Measurements from ENCODE around the gene ZBTB7C. TPM values are rescaled to one million over a fixed set of nuclear protein-coding genes. Genes with fewer than 3 reads are reported as not detected.

ZBTB7C gene
- total and polyA plus RNA-seq, 2 of the 4 experiments (the other 2 are of a cell fraction) = not detected

GRCh38 chr18:48338915-48339314 lies 70.3 kb downstream of the ZBTB7C start:
- no peak overlapping the region for H2BK15ac ChIP-seq (ENCODE audit: low read depth, low read length)
- no peak overlapping the region for H2BK5ac ChIP-seq (ENCODE audit: low read depth, low read length, poor library complexity, severe bottlenecking)
- BruUV-seq (replicated peaks) = no TSS peak
- H3K36me3 ChIP-seq (ENCODE audit: control insufficient read depth, insufficient read depth, low read length) = no peaks in the 10 kb centered on the region
- H3K4me2 ChIP-seq (ENCODE audit: low read depth, low read length) = no peak overlapping the region
- H3K4ac ChIP-seq (ENCODE audit: low read depth, low read length) = no peak overlapping the region
- no peak overlapping the region for H4K5ac ChIP-seq (ENCODE audit: low read depth, low read length)
- no peaks in the 10 kb centered on the region for H3K9me3 ChIP-seq (ENCODE audit: control insufficient read depth, insufficient read depth, low read length)
- H3K27me3 ChIP-seq (ENCODE audit: control insufficient read depth, insufficient read depth, low read length) = peaks cover 44% of the 10 kb centered on the region
- no peak for ATAC-seq (ENCODE audit: low read depth)
- no peak overlapping the region for H2AFZ ChIP-seq (replicated peaks; ENCODE audit: low read length, poor library complexity)
- no peak overlapping the region for H3K18ac ChIP-seq (ENCODE audit: low read depth, low read length)
- H3K4me1 ChIP-seq (ENCODE audit: control insufficient read depth, insufficient read depth, low read length) = no peaks in the 10 kb centered on the region
- no CpG with 5 or more reads among the region's 3 CpGs for WGBS, 2 experiments (ENCODE audit: extremely low coverage in 2 of 2, insufficient read length in 1 of 2)
- H2BK20ac ChIP-seq (ENCODE audit: low read depth, low read length) = no peak overlapping the region
- H2AK9ac ChIP-seq (replicated peaks; ENCODE audit: low read depth, low read length, poor library complexity) = no peak overlapping the region
- no peak overlapping the region for H3K14ac ChIP-seq (replicated peaks; ENCODE audit: low read depth, low read length)
- H3K23ac ChIP-seq (ENCODE audit: low read depth, low read length) = no peak overlapping the region
- intact Hi-C loops (cut with micrococcal nuclease) (no loop called here), in situ Hi-C loops (cut with MboI; ENCODE audit: low sequenced_read_pairs) (no loop called here), dilution Hi-C loops (cut with HindIII; ENCODE audit: low sequenced_read_pairs, unreplicated experiment) (no loop called here)
- POLR2A ChIA-PET (ENCODE audit: unreplicated experiment) = no interaction called here
- no peak for DNase-seq
- CTCF ChIA-PET = no interaction called here
- H4K20me1 ChIP-seq (ENCODE audit: insufficient read depth, low read length) = no peaks in the 10 kb centered on the region
- no peak overlapping the region for H3K4me3 ChIP-seq (ENCODE audit: insufficient read depth, low read depth, low read length)
- no peaks in the 10 kb centered on the region for H3K9me1 ChIP-seq (ENCODE audit: insufficient read depth, low read length)
- no peak overlapping the region for H4K8ac ChIP-seq (ENCODE audit: low read depth in 2 of 2, low read length in 2 of 2)
- H2AK5ac ChIP-seq (ENCODE audit: low read depth, low read length) = no peak overlapping the region
- no peak overlapping the region for H4K91ac ChIP-seq (ENCODE audit: insufficient read depth, low read depth, low read length)
- no peaks in the 10 kb centered on the region for H3K79me1 ChIP-seq (ENCODE audit: low read depth in 1 of 2, low read length in 2 of 2)
- no peak overlapping the region for H3K9ac ChIP-seq (ENCODE audit: low read depth, low read length)
- no peak overlapping the region for H3K27ac ChIP-seq (ENCODE audit: insufficient read depth, low read length)
- TF ChIP-seq ELK1 (IDR thresholded peaks at IDR 0.05; ENCODE audit: borderline replicate concordance, low read depth, low read length) (no peak), MAZ (IDR thresholded peaks at IDR 0.05; ENCODE audit: borderline replicate concordance, low read depth, low read length) (no peak), RAD21 (IDR thresholded peaks at IDR 0.05; ENCODE audit: low read length) (no peak), CEBPB (IDR thresholded peaks at IDR 0.05; ENCODE audit: low read depth, low read length) (no peak), BHLHE40 (IDR thresholded peaks at IDR 0.05; ENCODE audit: low read depth, low read length) (no peak), CTCF (conservative IDR thresholded peaks at IDR 0.05; ENCODE audit: low read depth, low read length) (no peak), FOS (IDR thresholded peaks at IDR 0.05; ENCODE audit: low read depth, low read length) (no peak), MXI1 (IDR thresholded peaks at IDR 0.05; ENCODE audit: borderline replicate concordance, low read depth, low read length) (no peak), POLR2A (IDR thresholded peaks at IDR 0.05; ENCODE audit: low read depth, low read length) (no peak), CHD1 (IDR thresholded peaks at IDR 0.05; ENCODE audit: low read depth, low read length) (no peak), NFE2L2 (IDR thresholded peaks at IDR 0.05; ENCODE audit: low read depth, low read length) (no peak), USF2 (IDR thresholded peaks at IDR 0.05; ENCODE audit: low read depth, low read length) (no peak), RCOR1 (IDR thresholded peaks at IDR 0.05; ENCODE audit: insufficient replicate concordance, low read length) (no peak), RFX5 (IDR thresholded peaks at IDR 0.05; ENCODE audit: low read depth, low read length) (no peak), SMC3 (IDR thresholded peaks at IDR 0.05; ENCODE audit: low read depth, low read length) (no peak)
- no peak overlapping the region for H3K56ac ChIP-seq (ENCODE audit: extremely low read depth, insufficient read depth, low read length)
- H2BK120ac ChIP-seq (ENCODE audit: low read depth, low read length) = no peak overlapping the region
